ENCODE data around the gene TUBGCP3. TPM values are rescaled to one million over a fixed set of nuclear protein-coding genes. Genes with fewer than 3 reads are reported as not detected.
A peak's percentile ranks its signal among the peaks of the same experiment; 100 is the strongest.

Gene TUBGCP3
- total RNA-seq, 1 experiment from 2014 or later: 37.3 TPM

- Histone ChIP-seq H2BK12ac (ENCODE audit: insufficient read length, low read depth, low read length) (no peak overlapping the region), H2BK5ac (ENCODE audit: insufficient read length, low read length) (no peak overlapping the region), H2AK5ac (ENCODE audit: insufficient read length, low read length) (no peak overlapping the region), H4K8ac (replicated peaks; ENCODE audit: insufficient read length, low read depth, low read length) (no peak overlapping the region), H3K27me3 (ENCODE audit: insufficient read depth, low read length) (no peaks in the 10 kb centered on the region; the same call in 1 of the 2 replicates), H3K18ac (ENCODE audit: insufficient read length, low read depth, low read length) (no peak overlapping the region), H3K9me3 (ENCODE audit: control insufficient read depth, low read depth, low read length) (peaks cover 4% of the 10 kb centered on the region), H2BK120ac (ENCODE audit: low read depth, low read length, poor library complexity, severe bottlenecking) (no peak overlapping the region), H4K5ac (ENCODE audit: insufficient read length, low read depth, low read length) (no peak overlapping the region), H4K20me1 (ENCODE audit: control insufficient read depth, insufficient read depth, insufficient read length) (no peaks in the 10 kb centered on the region), H2BK20ac (ENCODE audit: low read depth, low read length, poor library complexity, severe bottlenecking) (no peak overlapping the region), H3K27ac (ENCODE audit: insufficient read length, low read depth, low read length) (no peak overlapping the region), H3K9ac (ENCODE audit: extremely low read depth, insufficient read length, low read length) (no peak overlapping the region), H3K56ac (ENCODE audit: insufficient read length, low read depth, low read length) (no peak overlapping the region), H3K23ac (ENCODE audit: insufficient read length, low read depth, low read length) (no peak overlapping the region), H3K23me2 (ENCODE audit: insufficient read length, low read depth, low read length, poor library complexity, severe bottlenecking) (no peaks in the 10 kb centered on the region), H2AFZ (ENCODE audit: low read length) (no peak overlapping the region), H3K4ac (ENCODE audit: low read depth, low read length) (no peak overlapping the region), H4K91ac (ENCODE audit: insufficient read length, low read depth, low read length) (no peak overlapping the region), H3T11ph (ENCODE audit: low read length) (no peak overlapping the region), H2BK15ac (ENCODE audit: low read depth, low read length) (no peak overlapping the region), H3K4me1 (ENCODE audit: insufficient read depth, low read length) (no peaks in the 10 kb centered on the region), H3K4me2 (ENCODE audit: insufficient read depth, insufficient read length, low read length) (no peak overlapping the region), H3K79me2 (ENCODE audit: insufficient read depth, low read length) (no peaks in the 10 kb centered on the region), H3K79me1 (ENCODE audit: insufficient read depth, low read depth, low read length, poor library complexity, severe bottlenecking) (no peaks in the 10 kb centered on the region), H3K14ac (ENCODE audit: insufficient read depth, low read length) (no peak overlapping the region; the same call in 1 of the 2 replicates)
- H3K4me1 Mint-ChIP-seq: peaks cover 11 to 14% of the 10 kb centered on the region in 2 experiments
- peaks cover 0 to 7% (median 4%) of the 10 kb centered on the region in 3 experiments; a peak in 3 of 7 replicates for H3K36me3 Mint-ChIP-seq (ENCODE audit: insufficient read depth in 1 of 3, low read depth in 3 of 3)
- DNase-seq: peak; percentile 66
- peaks cover 70% of the 10 kb centered on the region for H3K27me3 Mint-ChIP-seq (ENCODE audit: low read depth)
- TF ChIP-seq CTCF (conservative IDR thresholded peaks at IDR 0.05): peak; percentile 50; the same call in 2 of the 3 replicates
- H3K9me3 Mint-ChIP-seq: peaks cover 9% of the 10 kb centered on the region in 2 experiments
- no peak overlapping the region for H3K27ac Mint-ChIP-seq
- WGBS (ENCODE audit: extremely low coverage, insufficient read length, low lambda C conversion rate): no CpG with 5 or more reads among the region's 31 CpGs
- H3K4me3 Mint-ChIP-seq: no peak overlapping the region
Observed at GRCh38 chr13:112443191-112443994, 144.6 kb downstream of the TUBGCP3 start.

Measured in H9 (cell line).